OCI-LY7 (cell line): Measurements from ENCODE around the gene TRDN.

Source experiments
- EZH2phosphoT487 ChIP-seq: fragments of 200-600 bp; sonication (generic); IDR thresholded peaks from 2 replicates; pipeline ENCODE4 v1.6.1; 2018; ENCODE audit warnings: low read depth, borderline replicate concordance, mild to moderate bottlenecking, mixed run types, antibody characterized with exemption, low read length, moderate library complexity, mixed read lengths
- TF ChIP-seq, protein P1 (sequence below): fragments of 200-600 bp; sonication (generic); conservative IDR thresholded peaks from 2 replicates; pipeline ENCODE4 v1.5.1; 2014; ENCODE audit warnings: mild to moderate bottlenecking, antibody characterized with exemption, low read length, moderate library complexity, mixed read lengths

DNA sequence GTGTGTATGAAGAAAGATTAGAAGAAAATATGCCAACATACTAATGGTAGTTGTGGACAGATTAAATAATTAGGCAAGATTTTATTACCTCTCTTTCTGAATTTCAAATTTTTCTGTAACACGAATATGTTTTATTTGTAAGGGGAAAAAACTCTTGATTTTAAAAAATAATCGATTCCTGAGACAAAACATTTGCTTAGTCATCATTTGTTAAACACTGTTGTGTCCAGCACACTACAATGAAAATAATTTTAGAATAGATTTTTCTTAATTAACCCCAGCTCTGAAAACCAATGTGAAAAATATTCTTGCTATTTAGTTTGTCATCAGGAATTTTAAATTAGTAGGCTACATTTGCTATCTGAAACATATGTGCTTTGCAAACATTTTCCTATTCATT lies 253.0 kb downstream of the TRDN start:
- TF ChIP-seq, protein P1, sequence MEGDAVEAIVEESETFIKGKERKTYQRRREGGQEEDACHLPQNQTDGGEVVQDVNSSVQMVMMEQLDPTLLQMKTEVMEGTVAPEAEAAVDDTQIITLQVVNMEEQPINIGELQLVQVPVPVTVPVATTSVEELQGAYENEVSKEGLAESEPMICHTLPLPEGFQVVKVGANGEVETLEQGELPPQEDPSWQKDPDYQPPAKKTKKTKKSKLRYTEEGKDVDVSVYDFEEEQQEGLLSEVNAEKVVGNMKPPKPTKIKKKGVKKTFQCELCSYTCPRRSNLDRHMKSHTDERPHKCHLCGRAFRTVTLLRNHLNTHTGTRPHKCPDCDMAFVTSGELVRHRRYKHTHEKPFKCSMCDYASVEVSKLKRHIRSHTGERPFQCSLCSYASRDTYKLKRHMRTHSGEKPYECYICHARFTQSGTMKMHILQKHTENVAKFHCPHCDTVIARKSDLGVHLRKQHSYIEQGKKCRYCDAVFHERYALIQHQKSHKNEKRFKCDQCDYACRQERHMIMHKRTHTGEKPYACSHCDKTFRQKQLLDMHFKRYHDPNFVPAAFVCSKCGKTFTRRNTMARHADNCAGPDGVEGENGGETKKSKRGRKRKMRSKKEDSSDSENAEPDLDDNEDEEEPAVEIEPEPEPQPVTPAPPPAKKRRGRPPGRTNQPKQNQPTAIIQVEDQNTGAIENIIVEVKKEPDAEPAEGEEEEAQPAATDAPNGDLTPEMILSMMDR: no peak
- TF ChIP-seq EZH2phosphoT487: no peak
